HG03457 (cell line): Measurements from ENCODE around the gene FIBP.

Experiments
- ATAC-seq: cut with Tn5 transposase; IDR thresholded peaks from one replicate; pipeline ENCODE4 v1.9.1; 2021; ENCODE audit warnings: moderate number of reproducible peaks; ENCODE audit not compliant: unreplicated experiment

The FIBP gene

DNA sequence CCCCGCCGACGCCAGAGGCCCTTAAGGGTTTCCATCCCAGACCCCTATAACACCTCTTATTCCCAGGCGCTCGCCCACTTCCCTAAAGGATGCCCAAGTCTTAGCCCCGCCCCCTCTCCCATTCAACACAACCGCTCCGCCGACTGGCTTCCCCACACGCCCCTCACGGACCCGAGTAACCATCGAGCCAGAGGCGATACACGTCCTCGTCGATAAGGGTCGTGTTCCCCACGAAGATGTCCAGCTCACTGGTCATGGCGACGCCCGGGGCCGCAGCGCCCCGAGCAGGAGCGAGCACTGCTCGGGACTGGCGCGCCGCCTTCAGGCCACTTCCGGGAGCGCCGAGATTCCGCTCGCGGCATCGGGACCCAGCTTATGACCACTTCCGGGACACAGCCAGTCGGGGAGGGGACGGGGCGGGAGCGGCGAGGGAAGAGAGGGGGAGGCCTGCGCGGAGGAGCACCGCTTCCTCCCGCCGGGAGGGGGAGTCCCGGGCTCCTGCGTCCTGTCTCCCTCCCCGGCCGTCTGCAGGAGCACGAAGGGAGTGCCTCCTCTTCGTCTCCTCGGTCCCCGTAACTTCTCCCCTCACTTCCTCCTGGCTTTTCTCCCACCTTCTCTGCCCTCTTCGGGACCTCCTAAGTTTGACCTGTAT, at the start of gene FIBP:
Gene FIBP, minus strand, starts transcription at position 309 of the 652 bp plus-strand sequence. Its CDS starts 53 bp downstream, at position 256.
- ATAC-seq, result no peak

DNA sequence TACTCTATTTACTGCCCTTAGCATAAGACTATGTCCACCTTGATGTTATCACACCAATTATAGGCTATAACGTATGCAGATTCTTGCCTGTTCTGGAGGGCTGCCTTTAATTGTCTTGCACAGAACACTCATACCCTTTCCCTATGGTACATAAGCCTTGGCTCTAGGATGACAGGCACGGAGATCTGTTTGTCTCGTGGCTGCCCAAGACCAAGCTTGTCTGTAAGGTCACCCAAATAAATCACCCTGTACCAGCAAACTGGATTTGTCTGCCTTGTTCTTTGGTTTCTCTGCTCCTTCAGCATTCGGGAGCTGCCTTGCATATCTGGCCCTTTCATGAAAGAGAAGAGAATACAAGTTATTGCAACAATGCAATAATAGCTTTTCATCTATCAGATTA, 49.5 kb upstream of the FIBP start:
- no peak for ATAC-seq

DNA sequence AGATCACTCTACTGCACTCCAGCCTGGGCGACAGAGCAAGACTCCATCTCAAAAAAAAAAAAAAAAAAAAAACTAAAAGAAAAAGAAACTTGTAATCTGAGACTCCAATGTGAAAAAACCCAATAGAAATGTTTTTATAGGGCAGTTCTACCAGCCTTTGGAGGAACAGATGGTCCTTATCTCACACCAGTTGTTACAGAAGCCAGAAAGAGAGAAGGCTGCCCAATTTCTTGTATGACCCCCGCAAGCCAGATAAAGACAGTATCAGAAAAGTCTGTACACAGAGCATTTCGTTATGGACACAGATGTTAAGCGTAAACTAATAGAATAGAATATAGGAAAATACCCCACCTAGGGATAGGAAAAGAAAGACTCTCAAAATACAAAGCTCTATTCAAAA, 45.7 kb upstream of the FIBP start:
- no peak for ATAC-seq

DNA sequence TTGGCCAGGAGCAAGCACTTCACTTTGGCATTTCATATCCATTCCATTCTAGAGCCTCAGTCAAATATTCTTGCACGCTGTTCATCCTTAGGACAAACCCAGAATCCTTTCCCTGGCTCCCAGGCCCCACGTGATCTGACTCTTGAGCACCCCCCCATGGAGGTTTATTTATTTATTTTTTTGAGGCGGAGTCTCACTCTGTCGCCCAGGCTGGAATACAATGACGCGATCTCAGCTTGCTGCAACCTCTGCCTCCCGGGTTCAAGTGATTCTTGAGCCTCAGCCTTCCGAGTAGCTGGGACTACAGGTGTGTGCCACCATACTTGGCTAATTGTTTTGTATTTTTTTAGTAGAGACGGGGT, 44.3 kb upstream of the FIBP start:
- no peak for ATAC-seq

DNA sequence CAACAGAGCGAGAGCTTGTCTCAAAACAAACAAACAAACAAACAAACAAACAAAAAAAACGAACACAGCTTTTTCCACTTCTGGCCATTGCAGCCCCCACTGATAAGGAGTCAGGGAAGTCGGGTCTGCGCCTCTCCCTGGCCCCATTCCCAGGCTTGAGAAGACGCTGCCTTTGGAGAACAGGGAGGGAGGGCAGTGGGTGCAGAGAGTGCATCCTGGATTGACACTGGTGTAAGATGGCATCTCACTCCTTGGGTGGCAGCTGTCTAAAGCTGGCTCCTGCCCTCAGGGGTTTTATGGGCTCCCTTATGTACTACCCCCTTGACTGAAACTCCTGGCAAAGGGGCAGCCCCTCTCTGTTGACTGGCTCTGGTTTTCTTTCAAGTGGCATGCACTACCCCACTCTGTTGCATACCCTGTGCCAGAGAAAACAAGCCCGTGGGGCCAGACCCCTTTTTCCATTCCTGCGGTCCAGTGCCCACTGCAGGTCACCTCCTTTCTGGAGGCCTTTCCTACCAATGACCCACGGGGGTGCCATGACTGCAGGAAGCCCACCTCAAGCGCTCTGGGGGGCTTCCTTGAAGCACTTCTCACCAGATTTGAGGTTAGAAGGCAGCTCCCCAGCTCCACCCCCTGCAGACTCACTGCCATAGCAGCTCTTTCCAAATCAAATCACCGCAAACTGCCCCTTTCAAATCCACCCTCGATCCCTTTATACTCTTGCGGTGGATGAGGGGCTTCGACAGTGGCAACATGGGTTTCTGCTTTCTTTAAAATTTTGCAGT, 43.7 kb upstream of the FIBP start:
- no peak for ATAC-seq

DNA sequence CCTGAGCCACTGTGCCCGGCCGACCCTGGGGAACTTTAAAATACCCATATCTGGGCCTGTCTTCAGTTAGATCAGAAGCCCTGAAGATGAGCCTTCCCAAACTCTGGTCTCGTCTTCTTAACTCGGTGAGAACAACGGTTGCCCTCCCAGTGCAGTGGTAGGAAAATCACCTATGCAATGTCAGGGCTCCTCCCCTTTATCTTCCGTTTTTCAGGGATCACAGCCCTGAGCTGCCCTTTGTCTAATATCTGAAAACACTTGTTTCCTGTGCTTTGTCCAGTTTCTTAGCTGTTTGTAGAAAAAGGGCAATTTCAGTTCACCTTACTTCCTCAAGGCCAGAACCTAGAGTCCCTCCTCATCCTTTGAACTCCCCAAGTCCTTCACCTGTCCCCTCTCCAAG, 40.4 kb upstream of the FIBP start:
- no peak for ATAC-seq

DNA sequence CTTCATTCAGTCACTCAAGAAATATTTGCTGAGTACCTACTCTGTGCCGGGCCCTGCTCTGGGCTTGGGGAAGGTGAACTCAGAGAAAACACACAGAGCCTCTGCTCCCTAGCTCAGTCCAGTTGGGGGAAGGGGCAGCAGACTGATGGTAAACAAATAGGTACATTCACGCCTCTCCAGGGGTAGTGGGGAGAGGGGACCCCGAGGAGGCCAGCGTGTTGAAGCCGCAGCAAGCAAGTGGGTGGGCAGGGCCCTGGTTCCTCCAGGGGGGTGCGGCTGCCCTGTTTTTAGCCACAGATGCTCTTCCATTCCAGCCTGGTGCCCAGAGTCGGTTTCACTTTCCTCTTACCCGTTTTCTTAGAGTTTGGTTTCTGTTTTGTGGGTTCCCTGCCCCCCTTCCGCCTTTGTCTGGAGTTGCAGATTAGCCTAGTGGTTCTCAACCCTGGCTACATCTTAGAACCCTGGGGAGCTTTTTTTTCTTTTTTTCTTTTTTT, 39.7 kb upstream of the FIBP start:
- peak; percentile 51 for ATAC-seq

DNA sequence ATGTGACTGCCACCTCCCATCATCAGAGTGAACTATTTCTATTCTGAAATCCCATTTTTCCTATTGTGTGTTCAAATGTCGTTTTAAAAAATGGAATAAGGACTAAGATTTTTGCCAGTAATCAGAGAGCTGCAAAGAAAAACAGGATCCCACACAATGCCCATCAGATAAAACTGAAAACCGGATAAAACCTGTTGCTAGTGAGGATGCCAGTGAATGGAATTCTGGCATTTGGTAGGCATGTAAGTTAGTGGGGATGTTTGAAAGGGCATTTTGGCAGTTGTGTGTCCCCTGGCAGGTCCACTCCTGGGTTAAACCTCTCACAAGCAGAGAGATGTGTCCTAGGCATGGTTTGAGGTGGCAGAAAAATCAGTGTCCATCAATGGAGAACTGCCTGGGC, 37.1 kb upstream of the FIBP start:
- no peak for ATAC-seq

DNA sequence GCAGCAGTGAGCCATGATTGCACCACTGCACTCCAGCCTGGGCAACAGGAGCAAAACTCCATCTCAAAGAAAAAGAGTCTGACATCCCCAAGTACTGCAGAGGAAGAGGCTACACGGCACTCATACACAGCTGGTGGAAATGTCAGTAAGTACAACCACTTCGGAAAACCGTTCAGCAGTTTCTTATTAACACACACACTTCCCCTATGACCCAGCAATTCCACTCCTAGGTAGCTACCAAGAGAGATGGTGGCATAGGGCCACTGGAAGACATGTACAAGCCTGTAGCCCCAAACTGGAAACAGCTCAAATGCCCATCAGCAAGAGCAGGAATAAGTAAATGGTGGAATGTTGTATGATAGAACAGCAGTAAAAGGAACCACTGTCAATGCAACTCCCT, 34.3 kb upstream of the FIBP start:
- no peak for ATAC-seq

DNA sequence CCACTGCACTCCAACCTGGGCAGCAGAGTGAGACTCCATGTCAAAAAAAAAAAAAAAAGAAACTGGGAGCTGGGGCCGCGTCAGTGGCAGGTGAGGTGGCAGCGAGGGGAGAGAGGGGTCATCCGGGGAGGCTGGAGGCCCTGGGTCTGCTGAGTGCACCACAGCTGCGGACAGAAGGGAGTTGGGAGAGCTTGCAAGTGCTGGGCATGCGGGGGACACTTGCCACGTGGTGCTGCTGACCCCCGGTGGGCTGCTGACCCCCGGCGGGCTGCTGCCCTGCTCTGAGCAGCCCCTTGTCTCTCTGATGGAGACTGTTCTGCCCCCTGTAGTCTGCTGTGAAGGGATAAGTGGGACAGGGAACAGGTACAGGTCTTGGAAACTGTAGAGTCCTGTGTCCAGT, 33.6 kb upstream of the FIBP start:
- ATAC-seq, result no peak

DNA sequence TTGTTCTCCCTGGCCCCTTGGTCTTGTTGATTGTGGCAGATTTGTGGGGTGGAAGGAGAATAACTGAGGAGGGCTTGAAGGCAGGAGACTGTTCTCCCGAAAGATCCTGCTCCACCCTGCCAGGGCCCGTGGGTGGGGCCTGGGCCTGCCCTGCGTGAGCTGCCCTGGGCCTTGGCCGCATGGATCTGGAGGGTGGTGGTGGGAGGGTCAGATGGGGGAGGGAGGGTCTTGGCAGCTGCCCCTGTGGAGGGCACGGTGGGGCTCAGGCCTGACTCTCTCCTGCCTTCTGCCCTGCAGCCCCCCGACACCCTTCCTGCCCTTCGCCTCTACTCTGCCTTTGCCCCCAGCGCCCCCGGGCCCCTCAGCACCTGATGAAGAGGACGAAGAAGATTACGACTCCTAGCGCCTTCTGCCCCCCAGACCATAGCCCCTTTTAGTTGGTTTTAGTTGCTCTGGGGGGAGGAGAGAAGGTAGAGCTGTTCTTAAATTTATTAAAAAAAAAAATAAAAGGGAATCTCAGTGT, 32.8 kb upstream of the FIBP start:
- ATAC-seq, result no peak

DNA sequence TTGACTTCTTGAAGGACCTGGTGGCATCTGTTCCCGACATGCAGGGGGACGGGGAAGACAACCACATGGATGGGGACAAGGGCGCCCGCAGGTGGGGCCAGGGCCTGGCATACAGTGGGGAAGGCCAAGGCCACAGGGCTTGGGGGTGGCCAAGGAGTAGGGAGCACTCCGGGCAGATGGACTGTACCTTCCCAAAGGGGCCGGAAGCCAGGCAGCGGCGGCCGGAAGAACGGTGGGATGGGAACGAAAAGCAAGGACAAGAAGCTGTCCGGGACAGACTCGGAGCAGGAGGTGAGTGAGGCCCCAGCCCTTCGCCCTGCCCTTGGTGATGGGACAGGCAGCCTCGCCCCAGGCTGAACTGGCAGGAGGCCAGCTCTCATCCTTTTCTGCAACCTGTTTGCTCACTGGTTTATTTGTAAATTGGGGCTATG, 32.1 kb upstream of the FIBP start:
- no peak for ATAC-seq

DNA sequence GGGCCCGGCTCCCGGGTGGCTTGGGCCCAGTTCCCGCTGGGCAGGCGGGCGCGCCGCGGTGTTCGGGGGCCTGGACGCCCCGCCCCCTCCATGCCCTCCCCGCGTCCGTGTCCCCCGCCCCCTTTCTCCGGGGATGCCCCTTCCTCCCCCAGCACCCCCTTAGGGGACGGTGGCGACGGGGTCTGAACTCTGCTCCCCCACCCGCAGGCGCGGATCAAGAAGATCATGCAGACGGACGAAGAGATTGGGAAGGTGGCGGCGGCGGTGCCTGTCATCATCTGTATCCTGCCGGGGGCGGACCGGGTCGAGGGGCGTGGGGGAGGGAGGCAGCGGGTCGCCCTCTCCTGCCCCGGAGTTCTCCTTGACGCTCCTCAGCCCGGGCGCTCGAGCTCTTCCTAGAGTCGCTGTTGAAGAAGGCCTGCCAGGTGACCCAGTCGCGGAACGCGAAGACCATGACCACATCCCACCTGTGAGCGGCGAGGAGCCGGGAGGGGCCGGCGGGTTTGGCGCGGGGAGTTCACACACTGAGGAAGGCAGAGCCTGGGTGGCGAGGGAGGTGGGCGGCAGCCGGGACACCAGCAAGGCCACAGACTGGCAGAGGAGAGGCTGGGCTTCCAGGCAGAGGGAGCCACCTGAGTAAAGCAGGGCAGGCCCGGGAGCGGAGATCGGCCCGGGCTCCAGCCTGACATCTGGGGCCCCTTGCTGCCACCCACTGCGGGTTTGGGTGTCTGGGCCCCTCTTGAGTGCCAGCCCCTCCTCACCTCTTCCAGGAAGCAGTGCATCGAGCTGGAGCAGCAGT, 31.5 kb upstream of the FIBP start:
- peak; percentile 13 for ATAC-seq

DNA sequence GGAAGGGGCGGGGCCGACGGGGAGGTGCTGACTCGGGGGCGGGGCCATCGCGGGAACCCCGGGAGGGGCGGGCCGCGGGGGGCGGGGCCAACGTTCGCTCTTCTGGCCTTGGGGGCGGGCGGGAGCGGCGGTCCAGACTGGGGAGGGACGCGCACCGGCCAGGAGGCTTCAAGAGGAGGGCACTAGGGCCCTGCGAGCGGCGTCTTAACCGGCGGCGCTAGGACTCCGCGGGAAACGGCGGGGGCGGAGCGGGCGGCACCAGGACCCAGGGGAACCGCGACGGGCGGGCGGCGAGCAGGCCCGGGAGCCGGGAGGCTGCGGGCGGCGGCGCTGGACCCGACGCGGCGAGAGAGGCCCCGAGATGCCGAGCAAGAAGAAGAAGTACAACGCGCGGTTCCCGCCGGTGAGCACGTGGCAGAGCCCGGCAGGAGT, 30.9 kb upstream of the FIBP start, which contains the start of gene DRAP1:
Gene DRAP1, plus strand, starts transcription at position 286 of the 432 bp plus-strand sequence. Its CDS starts 76 bp downstream, at position 362.
- ATAC-seq, result peak; percentile 65

DNA sequence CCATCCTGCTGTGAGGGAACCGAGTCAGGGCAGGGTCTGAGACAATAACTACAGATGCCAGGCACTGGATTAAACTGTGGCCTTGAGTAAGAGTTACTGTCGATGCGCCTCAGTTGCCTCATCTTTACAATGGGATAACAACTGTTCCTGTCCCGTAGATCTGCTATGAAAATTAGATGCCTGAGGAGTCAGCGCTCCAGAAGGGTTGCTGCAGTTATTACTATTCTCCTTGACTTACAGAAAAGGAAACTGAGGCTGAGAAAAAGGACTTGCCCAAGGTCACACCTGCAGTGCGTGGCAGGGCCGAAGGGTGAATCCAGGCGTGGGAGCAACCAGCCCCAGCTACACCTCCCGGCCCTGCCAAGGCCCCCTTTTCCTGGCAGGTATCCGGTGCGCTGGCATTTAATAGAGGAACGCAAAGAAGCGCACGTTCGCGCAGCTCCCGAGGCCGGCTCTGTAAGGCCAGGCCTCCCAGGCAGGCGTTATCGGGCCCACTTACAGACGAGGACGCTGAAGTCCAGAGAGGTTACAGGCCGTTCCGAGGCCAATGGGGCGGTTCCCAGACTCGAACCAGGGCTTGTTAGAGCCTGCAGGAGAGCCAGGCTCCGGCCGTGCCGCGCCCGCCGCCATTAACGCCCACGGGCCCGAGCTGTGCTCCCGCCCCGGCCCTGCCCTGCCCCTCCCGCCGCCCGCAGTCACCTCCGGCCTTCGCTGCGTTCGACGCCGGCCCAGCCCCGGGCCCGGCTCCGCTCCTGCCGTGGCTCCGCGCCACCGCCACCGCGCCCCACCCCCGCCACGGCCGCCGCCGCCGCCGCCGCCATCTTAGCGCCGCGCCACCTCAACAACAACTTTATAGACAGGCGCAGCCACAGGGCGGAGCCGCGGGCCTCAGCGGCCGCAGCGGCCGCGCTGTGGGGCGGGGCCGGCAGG, 30.2 kb upstream of the FIBP start, which contains the start of gene C11orf68:
Gene C11orf68, minus strand, starts transcription at position 852 of the 930 bp plus-strand sequence. Its CDS starts 31 bp downstream, at position 821.
- peak; percentile 38 for ATAC-seq

DNA sequence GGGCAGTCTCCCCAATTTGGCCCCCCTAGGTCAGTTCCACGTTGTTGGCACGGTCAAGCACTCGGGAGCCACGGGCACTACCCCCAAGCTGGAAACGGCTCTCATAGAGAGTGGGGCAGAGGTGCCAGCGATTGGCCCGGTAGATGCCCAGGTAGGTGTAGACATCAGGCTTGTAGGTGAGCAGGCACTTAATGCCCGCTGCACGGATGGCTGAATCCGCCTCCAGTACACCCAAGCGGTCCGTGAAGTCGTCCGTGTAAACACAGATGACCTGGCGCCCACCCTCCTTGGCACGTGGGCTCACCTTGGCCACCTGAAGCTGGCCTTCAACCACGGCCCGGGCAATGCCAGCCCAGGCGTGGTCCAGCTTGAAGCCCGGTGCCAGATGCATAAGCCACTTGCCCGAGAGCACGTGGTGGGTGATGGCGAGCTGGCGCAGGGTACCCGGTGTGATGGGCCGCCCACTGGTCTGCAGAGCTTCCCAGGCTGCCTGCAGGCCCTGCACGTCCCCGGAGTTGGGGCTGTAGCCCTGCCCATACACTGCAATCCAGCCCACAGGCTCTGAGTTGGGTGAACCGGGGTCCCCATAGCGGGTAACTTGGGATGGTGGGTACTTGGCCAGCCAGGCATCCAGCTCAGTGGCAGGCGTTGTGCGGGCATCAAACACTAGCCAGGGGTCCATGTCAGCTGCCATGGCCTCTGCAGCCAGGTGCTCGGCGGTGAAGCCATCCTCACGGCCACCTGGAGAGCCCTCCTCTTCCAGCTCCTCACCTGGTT, 29.4 kb upstream of the FIBP start:
- no peak for ATAC-seq

DNA sequence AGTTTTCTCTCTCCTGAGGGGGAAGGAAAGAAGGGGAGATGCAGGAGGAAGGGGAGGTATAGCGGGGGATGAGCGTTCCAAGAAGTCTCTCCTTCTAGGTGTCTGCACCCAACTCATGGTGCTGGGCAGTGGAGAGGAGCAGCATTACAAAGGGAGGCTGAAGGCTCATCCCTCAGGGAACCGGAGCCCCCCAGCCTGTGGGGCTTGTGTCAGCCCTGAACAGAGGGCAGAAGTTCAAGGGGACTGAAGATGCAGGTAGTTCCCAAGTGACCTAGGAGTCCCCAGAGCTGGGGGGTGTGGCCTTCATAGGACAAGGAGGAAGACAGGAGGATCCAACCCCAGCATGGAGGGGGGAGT, 28.8 kb upstream of the FIBP start:
- no peak for ATAC-seq

DNA sequence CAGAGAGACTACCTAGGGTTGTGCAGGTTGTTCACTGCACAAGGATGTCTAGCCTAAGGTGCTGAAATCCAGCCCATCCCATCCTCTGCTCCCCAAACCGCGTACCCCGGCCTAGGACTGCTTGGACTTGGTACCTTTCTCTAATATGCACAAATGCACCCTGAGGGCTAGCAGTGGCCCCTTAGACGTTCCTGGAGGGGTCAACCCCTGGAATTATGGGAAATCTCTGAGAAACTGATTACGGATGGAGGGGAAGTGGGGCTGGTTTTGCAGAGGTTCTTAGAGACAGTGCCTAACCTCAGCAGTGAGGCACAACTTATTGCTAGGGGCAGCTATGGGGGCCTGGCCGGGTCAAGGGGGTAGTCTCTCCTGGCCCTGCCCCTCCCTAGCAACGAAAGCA, 28.1 kb upstream of the FIBP start:
- ATAC-seq, result no peak

DNA sequence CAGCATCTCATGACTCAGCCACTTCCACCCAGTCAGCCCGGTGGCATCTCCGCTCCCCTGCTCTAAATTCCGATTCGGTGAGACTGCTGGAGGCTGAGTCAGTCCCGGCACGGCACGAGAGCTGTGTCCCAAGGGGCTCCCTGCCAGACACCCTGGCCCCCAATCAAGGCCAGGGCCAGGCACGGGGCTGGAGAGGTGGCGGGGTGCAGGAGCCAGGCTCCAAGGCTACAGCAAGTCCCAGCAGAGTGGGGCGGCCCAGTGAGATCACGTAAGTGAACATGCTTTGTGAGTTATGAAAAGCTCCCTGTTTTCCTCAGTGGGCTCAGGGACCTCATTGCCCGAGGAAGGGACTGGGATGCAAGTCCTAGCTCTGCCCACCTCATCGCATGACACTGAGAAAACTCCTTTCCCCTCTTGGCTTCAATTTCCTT, 27.6 kb upstream of the FIBP start:
- no peak for ATAC-seq
